22Rv1 (cell line): ENCODE data around the gene ATP6V1G2.
"Not testable (repeated sequence)": the region's sequence is repeated elsewhere in the genome, so short reads cannot be mapped to it uniquely, and the experiment has no call there.

Experiments
- H3K27ac ChIP-seq: fragments of 450-650 bp; 2 replicates; pipeline ENCODE4 v1.5.1; 2017
- ZFX ChIP-seq: fragments of 450-650 bp; IDR thresholded peaks from 2 replicates; pipeline ENCODE4 v1.6.1; 2017; ENCODE audit warnings: antibody characterized with exemption, borderline replicate concordance
- TF ChIP-seq, protein P1 (sequence below): fragments of 450-650 bp; IDR thresholded peaks from 2 replicates; pipeline ENCODE4 v1.5.1; 2017; ENCODE audit warnings: mild to moderate bottlenecking

Gene ATP6V1G2

DNA sequence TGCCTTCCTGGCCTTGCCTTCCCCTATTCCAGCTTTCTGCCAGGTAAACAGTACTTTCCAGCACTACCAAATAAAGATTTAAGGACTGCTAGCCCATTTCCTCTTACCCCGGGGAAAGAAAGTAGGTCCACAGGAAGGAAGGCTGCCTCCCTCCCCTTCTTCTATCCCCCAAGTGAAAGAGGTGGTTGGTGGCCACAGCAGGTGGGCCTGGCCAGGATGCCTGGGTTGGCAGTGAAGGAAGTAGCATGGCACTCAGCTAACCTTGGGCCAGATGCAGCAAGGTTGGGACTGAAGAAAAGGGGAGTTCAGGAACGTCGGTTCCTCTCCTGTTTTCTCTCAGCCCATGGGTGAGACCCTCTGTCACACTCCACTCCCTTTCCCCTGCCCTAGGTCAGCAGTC lies 9.9 kb upstream of the ATP6V1G2 start:
- H3K27ac ChIP-seq = no peak overlapping the region
- no peak for TF ChIP-seq ZFX
- TF ChIP-seq, protein P1, sequence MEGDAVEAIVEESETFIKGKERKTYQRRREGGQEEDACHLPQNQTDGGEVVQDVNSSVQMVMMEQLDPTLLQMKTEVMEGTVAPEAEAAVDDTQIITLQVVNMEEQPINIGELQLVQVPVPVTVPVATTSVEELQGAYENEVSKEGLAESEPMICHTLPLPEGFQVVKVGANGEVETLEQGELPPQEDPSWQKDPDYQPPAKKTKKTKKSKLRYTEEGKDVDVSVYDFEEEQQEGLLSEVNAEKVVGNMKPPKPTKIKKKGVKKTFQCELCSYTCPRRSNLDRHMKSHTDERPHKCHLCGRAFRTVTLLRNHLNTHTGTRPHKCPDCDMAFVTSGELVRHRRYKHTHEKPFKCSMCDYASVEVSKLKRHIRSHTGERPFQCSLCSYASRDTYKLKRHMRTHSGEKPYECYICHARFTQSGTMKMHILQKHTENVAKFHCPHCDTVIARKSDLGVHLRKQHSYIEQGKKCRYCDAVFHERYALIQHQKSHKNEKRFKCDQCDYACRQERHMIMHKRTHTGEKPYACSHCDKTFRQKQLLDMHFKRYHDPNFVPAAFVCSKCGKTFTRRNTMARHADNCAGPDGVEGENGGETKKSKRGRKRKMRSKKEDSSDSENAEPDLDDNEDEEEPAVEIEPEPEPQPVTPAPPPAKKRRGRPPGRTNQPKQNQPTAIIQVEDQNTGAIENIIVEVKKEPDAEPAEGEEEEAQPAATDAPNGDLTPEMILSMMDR = no peak

DNA sequence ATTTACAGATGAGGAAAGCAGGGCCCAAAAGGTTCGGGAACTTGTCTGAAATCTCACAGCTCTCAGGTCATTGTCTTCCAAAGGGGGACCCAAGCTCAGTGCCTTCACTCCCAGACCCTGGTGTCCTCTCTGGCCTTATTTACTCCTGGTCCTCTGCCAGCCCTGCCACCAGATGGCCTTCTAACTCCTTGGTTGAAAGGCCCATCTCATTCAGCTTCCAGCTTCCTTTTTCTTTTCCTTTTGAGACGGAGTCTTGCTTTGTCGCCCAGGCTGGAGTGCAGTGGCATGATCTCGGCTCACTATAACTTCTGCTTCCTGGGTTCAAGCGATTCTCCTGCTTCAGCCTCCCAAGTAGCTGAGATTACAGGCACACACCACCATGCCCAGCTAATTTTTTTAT lies 5.0 kb upstream of the ATP6V1G2 start:
- H3K27ac ChIP-seq = not testable (repeated sequence)

DNA sequence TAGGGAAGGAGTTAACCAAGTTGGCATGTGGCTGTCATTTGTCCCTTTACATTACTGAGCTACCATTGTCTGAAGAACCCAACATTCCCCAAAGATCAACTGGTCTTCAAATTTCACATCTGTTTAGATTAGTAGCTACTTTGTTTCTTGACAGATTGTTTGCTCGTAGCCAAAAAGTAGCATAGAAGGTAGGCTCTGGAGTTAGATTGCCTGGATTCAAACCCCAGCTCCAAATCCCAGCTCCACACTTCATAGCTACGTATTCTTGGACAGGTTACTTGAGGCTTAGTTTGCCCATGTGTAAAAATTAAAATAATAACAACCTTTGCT lies 2.1 kb upstream of the ATP6V1G2 start:
- peak overlapping the region; percentile 83 for H3K27ac ChIP-seq
- TF ChIP-seq ZFX = no peak
- TF ChIP-seq, protein P1 = no peak

DNA sequence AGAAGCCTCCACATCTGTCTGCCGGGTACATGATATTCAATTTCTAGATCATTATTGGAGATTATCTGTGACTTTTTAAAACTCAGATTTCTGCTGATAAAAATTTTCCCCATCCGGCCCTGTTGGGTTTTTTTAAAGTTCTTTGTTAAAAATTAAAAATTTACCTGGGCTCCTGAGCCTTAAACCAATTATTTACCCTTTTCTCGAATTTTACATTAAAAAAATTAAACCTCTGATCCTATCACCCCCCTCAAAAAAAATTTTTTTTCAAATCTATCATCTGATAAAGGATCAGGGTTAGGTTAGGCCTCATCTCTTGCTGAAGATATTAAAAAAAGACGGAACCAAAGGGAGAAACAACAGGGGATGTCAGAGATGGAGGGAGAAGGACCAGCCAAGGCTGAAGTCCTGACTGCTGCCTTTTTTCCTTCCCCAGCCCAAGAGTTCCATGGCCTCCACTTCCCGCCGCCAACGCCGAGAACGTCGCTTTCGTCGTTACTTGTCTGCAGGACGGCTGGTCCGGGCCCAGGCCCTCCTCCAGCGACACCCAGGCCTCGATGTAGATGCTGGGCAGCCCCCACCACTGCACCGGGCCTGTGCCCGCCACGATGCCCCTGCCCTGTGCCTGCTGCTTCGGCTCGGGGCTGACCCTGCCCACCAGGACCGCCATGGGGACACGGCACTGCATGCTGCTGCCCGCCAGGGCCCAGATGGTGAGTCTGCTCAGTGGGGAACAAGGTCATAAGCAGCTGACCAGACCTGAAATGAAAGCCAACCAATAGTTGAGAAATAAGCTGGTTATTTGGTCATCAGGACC lies 1.5 kb upstream of the ATP6V1G2 start:
- no peak for TF ChIP-seq ZFX
- TF ChIP-seq, protein P1 = no peak
- peak overlapping the region; percentile 83 for H3K27ac ChIP-seq

DNA sequence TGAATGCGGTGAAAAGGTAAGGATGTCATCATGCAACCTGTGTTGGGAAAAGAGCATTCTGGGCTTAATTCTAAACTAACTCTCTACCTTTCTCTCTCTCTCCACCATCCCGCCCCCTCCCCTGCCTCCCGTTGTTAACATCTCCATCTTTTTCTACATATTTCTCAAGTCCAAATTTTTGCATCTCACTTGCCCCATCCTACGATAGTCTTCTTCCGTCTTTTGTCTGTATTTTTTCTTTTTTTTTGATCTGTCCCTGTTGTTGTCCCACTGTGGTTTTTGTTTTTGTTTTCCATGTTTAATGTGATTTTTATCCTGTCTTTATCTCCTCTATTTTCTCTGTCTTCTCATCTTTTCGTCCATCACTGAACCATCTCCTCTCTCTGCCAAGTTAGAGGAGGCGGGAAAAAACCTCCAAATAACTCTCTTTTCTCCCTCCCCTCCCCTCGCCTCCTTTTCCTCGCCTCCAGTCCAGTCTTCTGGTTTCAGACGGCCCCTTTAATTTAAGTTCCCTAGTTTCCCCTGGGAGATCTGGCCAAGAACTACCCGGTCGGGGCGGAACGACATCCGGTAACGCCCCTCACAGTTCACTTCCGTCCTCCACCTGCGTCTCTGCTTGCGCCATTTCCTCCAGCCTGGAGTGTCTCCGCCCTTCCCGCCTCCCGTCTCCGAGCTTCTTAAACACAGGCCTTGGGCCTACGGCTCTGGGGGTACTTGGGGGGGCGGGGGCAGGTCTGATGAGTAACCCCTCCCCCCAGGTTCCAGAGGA lies 734 bp upstream of the ATP6V1G2 start, which contains the start of gene NFKBIL1:
TSS of gene NFKBIL1 (plus strand) at position 651 of the 769 bp plus-strand sequence. CDS start at position 738, 87 bp downstream.
- peak within 1 kb of the TSS; percentile 83 for H3K27ac ChIP-seq
- TF ChIP-seq, protein P1 = peak; percentile 65
- no peak for TF ChIP-seq ZFX

DNA sequence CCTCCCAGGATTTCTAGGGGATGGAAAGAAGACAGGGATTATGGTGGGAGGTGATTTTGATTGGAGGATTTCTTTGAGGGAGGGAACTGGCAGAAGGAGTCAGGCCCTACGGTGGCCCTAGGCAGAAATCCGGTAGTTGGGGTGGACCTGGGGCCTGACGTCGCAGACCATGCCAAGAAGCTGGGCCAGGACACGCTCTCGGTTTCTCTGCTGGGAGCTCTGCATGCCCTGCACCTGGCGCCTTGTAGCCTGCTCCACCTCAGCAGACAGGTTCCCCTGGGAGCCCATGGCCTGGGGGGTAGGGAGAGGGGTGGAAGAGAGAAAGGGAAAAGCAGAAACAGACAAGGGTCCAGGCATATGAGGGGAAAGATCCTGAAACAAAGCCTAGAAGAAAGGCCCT lies 1.1 kb downstream of the ATP6V1G2 start:
- no peak overlapping the region for H3K27ac ChIP-seq
- TF ChIP-seq, protein P1 = no peak
- no peak for TF ChIP-seq ZFX

DNA sequence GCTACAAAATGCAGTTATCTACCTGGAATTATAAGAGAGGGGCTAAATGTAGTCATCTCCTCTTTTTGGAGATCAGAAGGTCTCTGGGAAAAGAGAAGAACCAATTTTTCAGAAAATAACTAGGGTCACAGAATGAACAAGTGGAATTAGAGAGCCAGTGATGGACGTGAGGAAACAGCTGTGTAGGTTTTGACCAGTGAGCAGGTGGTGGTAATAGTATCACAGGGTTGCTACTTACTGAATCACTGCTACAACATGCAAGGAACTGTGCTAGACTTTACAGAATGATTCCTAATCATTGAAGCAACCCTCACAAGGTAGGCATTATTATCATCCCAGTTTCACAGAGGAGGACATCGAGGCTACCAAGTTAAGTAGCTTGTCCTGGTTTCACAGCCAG lies 1.7 kb downstream of the ATP6V1G2 start:
- TF ChIP-seq, protein P1 = no peak
- TF ChIP-seq ZFX = no peak
- H3K27ac ChIP-seq = no peak overlapping the region
